Suprapubic skin (tissue), 4 donors: ENCODE measurements around the gene SPECC1L. TPM values are rescaled to one million over a fixed set of nuclear protein-coding genes. Genes with fewer than 3 reads are reported as not detected.

ENCODE experiments used
- DNase-seq, 2 donors: peaks; one replicate each; pipeline ENCODE4 v3.0.0-alpha.2; 2019; ENCODE audit warnings: low spot score in 2 of 2
- H3K27ac ChIP-seq: fragments of 200-600 bp; sonication (generic); one replicate; pipeline ENCODE4 v1.5.1; 2019
- H3K27me3 ChIP-seq: fragments of 200-600 bp; sonication (generic); one replicate; pipeline ENCODE4 v1.5.1; 2019
- H3K36me3 ChIP-seq: fragments of 200-600 bp; sonication (generic); one replicate; pipeline ENCODE4 v1.5.1; 2019
- H3K4me1 ChIP-seq: fragments of 200-600 bp; sonication (generic); one replicate; pipeline ENCODE4 v1.5.1; 2019
- H3K4me3 ChIP-seq: fragments of 200-600 bp; sonication (generic); one replicate; pipeline ENCODE4 v1.5.1; 2019; ENCODE audit warnings: mild to moderate bottlenecking
- H3K9me3 ChIP-seq: fragments of 200-600 bp; sonication (generic); one replicate; pipeline ENCODE4 v1.5.1; 2019
- EP300 ChIP-seq: sonication (generic); formaldehyde crosslinking; IDR thresholded peaks from one replicate; pipeline ENCODE4 v1.6.1; 2017; ENCODE audit warnings: antibody characterized with exemption
- POLR2A ChIP-seq, 2 donors: fragments of 450-650 bp; IDR thresholded peaks; one replicate each; pipeline ENCODE4 v1.6.1; 2017; ENCODE audit warnings: antibody characterized with exemption in 2 of 2, mild to moderate bottlenecking in 2 of 2, moderate library complexity in 2 of 2
- POLR2AphosphoS5 ChIP-seq, 3 donors: sonication (generic); formaldehyde crosslinking; IDR thresholded peaks; one replicate each; pipeline ENCODE4 v1.6.1; 2017; ENCODE audit warnings: antibody characterized with exemption in 3 of 3
- WGBS: methylation state at CpG from one replicate; pipeline ENCODE4 v1.1.5; 2018; 5-methylcytosine and 5-hydroxymethylcytosine counted together
- total RNA-seq, 4 donors: library from RNA; depleted of rRNA; stranded (reverse); fragments of >200 nt; gene quantifications; one replicate each; pipeline ENCODE4 v1.1.0, GENCODE V29; 2016
- TF ChIP-seq, protein P1 (sequence below), 2 donors: fragments of 200-600 bp in 1 of 2; fragments of 450-650 bp in 1 of 2; sonication (generic) in 1 of 2; IDR thresholded peaks; one replicate each; pipeline ENCODE4 v1.5.1; 2016 to 2019; ENCODE audit warnings: antibody characterized with exemption in 2 of 2, mild to moderate bottlenecking in 1 of 2, moderate library complexity in 1 of 2

SPECC1L gene
- total RNA-seq, 4 donors from 2014 or later = 15.7 to 28.5 (median 21.4) TPM

DNA sequence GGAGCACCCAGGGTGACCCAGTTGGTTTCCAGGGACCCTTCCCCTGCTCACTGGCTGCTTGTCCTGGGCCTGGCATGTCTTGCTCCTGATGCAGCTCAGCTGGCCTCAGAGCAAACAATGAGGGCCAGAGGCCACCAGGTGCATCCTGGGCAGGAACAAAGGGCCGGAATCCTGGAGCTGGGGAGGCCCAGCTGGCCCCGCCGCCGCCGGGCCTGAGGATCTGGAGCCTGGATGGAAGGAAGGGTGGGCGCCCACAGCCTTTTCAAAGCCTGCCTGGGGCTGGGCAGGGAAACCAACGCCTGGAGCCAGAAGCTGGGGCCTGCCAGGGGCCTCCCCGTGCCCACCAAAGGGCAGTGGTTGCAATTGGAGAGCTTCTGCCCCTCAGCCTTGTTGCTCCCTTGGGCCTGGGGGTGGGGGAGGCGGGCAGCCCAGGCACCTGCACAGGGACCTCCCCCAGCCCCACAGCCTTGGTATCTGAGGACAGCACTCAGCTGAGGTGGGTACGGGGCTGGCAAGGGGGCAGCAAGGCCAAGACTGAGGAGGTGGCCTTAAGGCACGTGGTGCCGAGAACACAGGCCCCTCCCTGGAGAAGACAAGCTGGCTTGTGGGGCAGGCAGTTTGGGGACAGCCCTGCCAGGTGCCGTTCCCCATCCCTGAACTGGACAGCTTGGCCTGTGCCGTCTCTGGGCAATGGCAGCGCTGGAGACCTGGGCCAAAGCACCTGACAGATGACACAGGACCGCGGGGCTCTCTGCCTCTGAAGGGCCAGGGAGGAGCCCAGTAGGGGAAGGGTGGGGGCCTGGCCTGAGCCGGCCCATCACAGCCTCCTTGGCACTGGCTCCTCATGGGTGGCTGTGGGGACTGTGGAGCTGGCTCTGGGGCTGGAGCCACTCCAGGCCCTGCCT lies 149.7 kb downstream of the SPECC1L start:
- Histone ChIP-seq H3K4me3 (no peak overlapping the region), H3K27me3 (peaks cover 31% of the 10 kb centered on the region), H3K4me1 (peaks cover 32% of the 10 kb centered on the region), H3K36me3 (peaks cover 20% of the 10 kb centered on the region), H3K9me3 (no peaks in the 10 kb centered on the region), H3K27ac (no peak overlapping the region)
- no peak for TF ChIP-seq POLR2AphosphoS5 (IDR thresholded peaks at IDR 0.05)
- TF ChIP-seq, protein P1, sequence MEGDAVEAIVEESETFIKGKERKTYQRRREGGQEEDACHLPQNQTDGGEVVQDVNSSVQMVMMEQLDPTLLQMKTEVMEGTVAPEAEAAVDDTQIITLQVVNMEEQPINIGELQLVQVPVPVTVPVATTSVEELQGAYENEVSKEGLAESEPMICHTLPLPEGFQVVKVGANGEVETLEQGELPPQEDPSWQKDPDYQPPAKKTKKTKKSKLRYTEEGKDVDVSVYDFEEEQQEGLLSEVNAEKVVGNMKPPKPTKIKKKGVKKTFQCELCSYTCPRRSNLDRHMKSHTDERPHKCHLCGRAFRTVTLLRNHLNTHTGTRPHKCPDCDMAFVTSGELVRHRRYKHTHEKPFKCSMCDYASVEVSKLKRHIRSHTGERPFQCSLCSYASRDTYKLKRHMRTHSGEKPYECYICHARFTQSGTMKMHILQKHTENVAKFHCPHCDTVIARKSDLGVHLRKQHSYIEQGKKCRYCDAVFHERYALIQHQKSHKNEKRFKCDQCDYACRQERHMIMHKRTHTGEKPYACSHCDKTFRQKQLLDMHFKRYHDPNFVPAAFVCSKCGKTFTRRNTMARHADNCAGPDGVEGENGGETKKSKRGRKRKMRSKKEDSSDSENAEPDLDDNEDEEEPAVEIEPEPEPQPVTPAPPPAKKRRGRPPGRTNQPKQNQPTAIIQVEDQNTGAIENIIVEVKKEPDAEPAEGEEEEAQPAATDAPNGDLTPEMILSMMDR (IDR thresholded peaks at IDR 0.05) = no peak
- DNase-seq = peak in 1 of 2 donors; percentile 60
- 64% methylated on average over 3 of the region's 18 CpGs for WGBS

DNA sequence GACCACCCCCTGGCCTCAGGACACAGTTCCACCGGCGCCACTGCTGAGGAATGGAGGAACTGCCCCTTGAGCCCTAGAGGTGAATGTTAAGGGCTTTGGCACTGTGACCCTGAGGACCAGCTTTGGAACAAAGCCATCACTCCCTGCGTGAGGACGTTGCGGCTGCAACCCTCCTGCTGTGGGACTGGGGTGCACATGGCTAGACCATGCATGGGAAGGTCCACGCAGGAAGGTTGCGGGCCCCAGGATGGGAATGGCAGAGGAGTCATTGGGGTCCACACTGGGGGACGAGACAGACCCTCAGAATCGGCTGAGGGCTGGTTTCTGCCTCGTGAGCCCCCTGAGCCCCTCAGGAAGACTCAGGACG lies 150.3 kb downstream of the SPECC1L start:
- Histone ChIP-seq H3K27ac (no peak overlapping the region), H3K27me3 (peaks cover 34% of the 10 kb centered on the region), H3K9me3 (no peaks in the 10 kb centered on the region), H3K36me3 (peaks cover 14% of the 10 kb centered on the region), H3K4me1 (peaks cover 32% of the 10 kb centered on the region), H3K4me3 (no peak overlapping the region)
- TF ChIP-seq POLR2AphosphoS5 (IDR thresholded peaks at IDR 0.05) = no peak
- no peak for TF ChIP-seq POLR2A (IDR thresholded peaks at IDR 0.05)
- TF ChIP-seq, protein P1 (IDR thresholded peaks at IDR 0.05) = no peak
- TF ChIP-seq EP300 = no peak
- 47% methylated on average over 3 of the region's 11 CpGs for WGBS
- DNase-seq = no peak

DNA sequence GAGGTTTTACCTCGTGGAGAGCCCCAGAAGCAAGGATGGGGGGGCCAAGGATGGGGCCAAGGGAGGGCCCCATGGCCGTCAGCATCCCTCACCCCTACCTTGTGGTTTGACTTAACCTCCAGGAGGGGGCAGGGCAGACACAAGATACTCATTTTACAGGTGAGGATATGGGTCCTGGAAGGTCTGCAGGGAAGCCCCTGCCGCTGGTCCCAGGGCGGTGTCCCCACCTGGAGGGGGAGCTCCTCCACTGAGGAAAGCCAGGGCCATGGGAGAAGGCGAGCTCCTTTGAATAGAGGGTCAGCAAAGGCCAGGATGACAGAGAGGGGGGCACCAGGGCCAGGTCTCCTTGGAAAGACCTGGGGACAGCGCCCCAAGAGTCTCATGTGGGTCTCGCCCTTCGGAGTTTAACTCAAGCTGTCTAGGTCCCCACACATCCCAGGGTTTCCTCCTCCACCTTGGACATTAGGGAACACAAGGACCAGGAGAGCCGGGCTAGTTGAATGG lies 150.8 kb downstream of the SPECC1L start:
- Histone ChIP-seq H3K9me3 (no peaks in the 10 kb centered on the region), H3K36me3 (peaks cover 9% of the 10 kb centered on the region), H3K4me3 (no peak overlapping the region), H3K27me3 (peaks cover 37% of the 10 kb centered on the region), H3K4me1 (peaks cover 32% of the 10 kb centered on the region), H3K27ac (no peak overlapping the region)
- DNase-seq = no peak
- 57% methylated on average over 8 of the region's 9 CpGs for WGBS
- TF ChIP-seq, protein P1 (IDR thresholded peaks at IDR 0.05) = no peak
- TF ChIP-seq POLR2AphosphoS5 (IDR thresholded peaks at IDR 0.05) = no peak
- no peak for TF ChIP-seq EP300
- no peak for TF ChIP-seq POLR2A (IDR thresholded peaks at IDR 0.05)

DNA sequence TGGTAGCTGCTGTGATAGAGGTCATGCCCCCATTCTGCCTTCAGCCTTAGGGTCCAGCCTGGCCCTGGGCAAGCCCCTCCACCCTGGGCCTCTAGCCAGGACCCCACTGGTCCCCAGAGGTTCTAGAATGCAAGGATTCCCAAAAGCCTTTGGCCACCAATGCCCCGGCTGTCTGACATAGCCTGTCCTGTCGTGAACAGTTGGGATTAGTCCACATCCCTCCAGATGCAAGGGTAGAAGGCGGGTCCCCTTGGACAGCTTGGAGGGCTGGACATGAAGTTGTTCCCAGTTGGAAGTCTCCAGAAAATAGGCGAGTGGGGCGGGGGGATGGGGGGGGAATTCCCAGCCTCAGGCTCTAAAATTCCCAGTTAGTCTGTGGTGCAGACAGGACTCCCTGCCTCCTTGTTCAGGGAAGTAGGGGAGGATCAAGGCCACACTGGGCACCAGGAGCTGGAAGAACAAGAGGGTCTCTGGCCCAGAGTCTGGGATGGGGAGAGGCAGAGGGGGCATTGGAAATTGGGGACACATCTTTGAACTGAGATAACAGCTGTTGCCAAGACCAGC lies 151.6 kb downstream of the SPECC1L start:
- Histone ChIP-seq H3K4me3 (no peak overlapping the region), H3K27ac (no peak overlapping the region), H3K4me1 (peaks cover 32% of the 10 kb centered on the region), H3K9me3 (no peaks in the 10 kb centered on the region), H3K27me3 (peaks cover 44% of the 10 kb centered on the region), H3K36me3 (peaks cover 3% of the 10 kb centered on the region)
- 63% methylated on average over 5 of the region's 5 CpGs for WGBS
- no peak for DNase-seq
- TF ChIP-seq POLR2AphosphoS5 (IDR thresholded peaks at IDR 0.05) (no peak), POLR2A (IDR thresholded peaks at IDR 0.05) (no peak), EP300 (no peak)
- TF ChIP-seq, protein P1 (IDR thresholded peaks at IDR 0.05) = no peak

DNA sequence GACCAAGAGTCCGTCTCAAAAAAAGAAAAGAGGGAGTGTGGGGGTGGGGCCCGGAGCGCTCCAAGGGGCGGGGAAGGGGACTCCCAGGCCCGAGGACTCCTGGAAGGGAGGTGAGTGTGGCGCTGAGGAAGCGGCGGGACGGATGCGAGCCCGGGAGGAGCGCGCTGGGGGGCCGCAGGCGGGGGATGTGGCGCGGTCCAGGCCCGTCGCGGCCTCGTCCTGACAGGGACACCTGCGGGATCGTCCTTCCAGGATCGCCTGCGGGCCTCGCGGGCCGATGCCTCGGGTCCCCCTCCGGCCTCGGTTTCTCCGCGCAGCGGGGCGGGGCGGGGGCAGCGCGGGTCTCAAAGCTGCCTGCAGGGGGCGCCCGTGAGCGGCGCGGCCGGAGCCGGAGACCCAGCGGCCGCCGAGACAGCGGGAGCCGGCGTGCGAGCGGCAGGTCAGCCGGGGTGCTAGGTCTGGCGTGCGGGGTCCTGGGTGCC lies 152.9 kb downstream of the SPECC1L start:
- Histone ChIP-seq H3K4me3 (peak overlapping the region; percentile 53), H3K4me1 (peaks cover 32% of the 10 kb centered on the region), H3K36me3 (no peaks in the 10 kb centered on the region), H3K27ac (no peak overlapping the region), H3K27me3 (peaks cover 48% of the 10 kb centered on the region), H3K9me3 (no peaks in the 10 kb centered on the region)
- 7% methylated on average over 5 of the region's 56 CpGs for WGBS
- no peak for DNase-seq
- no peak for TF ChIP-seq POLR2A (IDR thresholded peaks at IDR 0.05)
- TF ChIP-seq, protein P1 (IDR thresholded peaks at IDR 0.05) = peak; percentile 68 to 97
